HG02759 (cell line): ENCODE measurements around the gene UBE2Q2.
"Not testable (repeated sequence)": the region's sequence is repeated elsewhere in the genome, so short reads cannot be mapped to it uniquely, and the experiment has no call there.

Experiments used
- ATAC-seq: cut with Tn5 transposase; IDR thresholded peaks from one replicate; pipeline ENCODE4 v1.9.1; 2021; ENCODE audit warnings: mild to moderate bottlenecking, moderate library complexity; ENCODE audit not compliant: unreplicated experiment

The UBE2Q2 gene

DNA sequence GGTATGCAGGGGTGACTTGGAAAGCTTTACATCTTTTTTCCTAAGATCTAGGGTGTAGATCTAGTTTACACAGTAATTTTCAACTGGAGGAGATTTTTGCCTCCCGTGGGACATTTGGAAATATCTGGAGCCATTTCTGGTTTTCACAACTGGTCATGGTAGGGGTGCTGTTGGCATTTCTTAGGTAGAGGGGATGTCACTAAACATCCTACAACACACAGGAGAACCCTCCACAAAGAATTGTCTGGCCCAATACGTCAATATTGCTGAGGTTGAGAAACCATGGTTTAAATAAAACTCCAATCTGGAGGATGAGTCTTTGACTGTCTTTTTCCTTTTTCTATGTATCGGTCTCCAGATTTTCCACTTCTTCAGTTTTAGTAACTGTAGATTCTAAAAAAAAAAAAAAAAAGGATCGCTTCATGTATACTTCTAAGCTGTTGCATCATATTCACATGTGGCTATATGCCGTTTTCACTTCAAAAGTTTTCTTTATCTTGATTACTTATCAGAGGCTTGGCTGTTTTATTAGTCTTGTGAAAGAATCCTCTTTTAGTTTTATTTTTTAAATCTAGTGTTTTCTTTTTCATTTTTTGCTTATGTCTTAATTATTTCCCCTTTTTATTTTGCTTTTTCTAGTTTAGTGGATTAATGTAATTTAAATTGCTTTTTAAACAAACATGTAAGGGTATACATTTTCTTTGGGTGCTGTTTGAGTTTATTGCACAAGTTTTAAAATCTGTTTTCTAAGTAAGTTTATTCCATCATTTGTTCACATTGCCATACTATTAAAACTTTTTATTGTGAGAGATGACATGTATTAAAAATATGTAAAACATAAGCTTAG, 21.2 kb downstream of the UBE2Q2 start:
- no peak for ATAC-seq

DNA sequence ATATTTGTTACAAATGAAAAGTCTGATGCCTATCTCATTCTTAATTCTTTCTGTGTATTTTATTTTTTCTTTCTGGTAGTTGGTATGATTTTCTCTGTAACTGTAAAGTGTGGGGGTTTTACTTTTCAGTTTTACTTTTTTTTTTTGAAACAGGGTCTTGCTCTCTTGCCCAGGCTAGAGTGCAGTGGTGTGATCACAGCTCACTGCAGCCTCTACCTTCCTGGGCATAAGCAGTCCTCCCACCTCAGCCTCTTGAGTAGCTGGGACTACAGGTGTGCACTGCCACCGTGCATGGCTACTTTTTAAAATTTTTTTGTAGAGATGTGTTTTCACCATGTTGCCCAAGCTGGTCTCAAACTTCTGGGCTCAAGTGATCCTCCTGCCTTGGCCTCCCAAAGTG, 22.8 kb downstream of the UBE2Q2 start:
- not testable (repeated sequence) for ATAC-seq

DNA sequence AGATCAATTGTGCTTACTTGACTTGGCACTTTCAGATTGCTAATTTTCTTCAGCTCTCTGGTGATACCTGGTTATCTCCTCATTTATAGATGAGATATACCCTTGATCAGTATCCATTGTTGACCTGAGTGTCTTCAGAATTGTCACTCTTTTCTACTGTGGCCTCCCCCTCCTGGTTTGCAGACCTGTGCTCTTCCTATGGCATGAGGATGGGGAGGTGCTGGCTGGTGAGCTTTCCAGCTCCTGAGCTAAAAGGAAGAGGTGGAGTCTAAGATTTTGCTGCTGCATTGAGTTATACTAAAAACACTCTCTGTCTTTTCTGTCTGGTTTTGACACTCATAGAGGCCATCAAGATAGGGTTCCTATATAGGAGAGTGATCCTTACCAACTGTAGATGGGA, 23.7 kb downstream of the UBE2Q2 start:
- no peak for ATAC-seq

DNA sequence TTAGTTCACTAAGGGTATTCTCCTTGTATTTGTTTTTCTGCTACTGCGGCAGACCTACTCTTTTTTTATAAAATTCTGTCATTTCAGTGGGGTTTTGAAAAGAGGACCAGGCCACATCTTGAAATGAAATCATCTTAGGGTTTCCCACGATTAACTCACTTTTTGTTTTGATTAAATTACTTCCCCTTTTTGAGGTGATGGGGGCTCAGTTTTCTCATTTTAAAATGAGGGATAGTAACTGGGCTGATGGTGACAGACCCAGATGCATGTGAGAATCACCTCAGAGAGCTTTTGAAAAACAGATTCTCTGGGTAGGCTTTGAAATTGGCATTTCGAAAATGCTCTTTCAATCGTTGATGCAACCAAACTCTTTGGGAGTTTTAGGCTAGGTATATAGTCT, 24.2 kb downstream of the UBE2Q2 start:
- no peak for ATAC-seq

DNA sequence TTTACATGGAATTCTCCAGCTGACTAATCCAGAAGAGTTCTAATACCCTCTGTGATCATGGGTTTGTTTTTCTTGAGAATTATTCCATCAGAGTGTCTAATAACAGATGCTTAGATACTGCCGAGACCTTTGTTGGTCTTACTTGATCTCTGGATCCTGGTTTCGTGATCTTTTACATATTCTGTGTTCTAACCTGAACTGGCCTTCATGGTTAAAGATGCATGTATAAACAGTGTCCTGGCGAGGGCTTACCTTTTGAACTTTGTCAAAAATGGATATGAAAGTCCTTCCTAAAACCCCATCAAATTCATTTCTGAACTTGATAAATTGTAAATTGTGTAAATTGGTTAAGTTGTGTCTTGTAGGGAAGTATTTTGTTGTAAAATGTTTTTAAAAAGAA, 24.8 kb downstream of the UBE2Q2 start:
- no peak for ATAC-seq

DNA sequence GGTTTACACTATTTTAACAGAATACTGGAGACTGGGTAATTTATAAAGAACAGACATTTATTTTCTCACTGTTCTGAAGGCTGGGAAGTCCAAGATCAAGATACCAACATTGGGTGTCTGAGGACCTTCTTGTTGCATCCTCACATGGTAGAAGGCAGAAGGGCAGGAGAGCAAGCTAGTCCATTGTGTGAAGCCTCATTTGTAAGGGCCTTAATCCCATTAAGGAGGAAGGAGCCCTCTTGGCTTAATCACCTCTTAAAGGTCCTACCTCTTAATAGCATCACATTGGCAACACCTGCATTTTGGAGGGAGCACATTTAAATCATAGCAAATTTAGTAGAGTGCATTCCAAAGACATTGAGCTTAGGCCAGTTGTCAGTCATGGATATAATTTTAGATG, 26.2 kb downstream of the UBE2Q2 start:
- ATAC-seq = no peak

DNA sequence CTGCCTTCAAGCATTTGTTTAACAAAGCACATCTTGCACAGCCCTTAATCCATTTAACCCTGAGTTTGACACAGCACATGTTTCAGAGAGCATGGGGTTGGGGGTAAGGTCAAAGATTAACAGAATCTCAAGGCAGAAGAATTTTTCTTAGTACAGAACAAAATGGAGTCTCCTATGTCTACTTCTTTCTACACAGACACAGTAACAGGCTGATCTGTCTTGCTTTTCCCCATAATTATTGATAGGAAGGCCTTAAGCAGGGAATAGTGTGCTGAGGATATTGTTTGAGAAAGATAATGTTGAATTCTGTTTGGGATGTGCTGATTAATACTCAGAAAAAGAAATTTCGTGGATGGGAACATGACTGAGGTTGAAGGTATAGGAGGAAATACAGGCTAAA, 28.3 kb downstream of the UBE2Q2 start:
- not testable (repeated sequence) for ATAC-seq

DNA sequence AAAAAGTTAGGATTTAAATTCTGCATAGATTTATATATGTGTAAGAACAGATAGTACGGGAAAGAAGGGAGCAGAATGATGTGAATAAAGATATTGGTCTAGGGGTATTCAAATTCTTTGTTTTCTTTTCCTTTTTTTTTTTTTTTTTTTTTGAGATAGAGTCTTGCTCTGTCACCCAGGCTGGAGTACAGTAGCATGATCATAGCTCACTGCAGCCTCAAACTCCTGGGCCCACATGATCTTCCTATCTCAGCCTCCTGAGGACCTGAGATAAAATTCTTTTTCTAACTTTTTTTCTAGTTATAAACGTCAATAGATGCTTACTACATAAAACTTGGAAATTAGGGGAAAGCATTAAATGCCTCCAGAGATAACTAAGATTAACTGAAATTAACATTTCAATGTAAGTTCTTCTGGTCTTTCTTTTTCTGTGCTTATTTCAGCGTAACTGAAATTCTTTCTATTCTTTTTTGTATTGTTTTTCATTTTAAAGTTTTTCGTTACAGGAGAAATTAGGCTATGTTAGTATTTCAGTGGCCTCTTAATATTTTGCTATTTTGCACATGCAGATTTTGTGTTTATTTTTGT, 29.2 kb downstream of the UBE2Q2 start:
- no peak for ATAC-seq

DNA sequence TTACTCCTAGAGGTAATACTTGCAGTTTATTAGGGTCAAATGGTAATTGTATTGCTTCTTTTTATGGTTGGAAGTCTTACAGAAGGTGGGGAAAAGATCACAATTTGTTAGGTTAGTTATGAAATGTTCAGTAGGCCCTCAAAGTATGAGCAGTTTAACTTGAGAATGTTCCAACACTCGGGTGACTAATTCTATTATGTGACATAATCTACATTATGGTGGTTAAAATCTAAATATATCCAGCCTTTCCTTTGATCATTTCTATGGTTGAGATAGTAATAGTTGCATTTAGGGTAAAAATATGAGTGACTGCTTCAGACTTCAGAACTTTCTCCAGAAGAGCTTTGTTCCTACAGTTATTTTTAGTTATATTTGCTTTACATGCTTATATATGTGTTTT, 40.8 kb downstream of the UBE2Q2 start:
- no peak for ATAC-seq

DNA sequence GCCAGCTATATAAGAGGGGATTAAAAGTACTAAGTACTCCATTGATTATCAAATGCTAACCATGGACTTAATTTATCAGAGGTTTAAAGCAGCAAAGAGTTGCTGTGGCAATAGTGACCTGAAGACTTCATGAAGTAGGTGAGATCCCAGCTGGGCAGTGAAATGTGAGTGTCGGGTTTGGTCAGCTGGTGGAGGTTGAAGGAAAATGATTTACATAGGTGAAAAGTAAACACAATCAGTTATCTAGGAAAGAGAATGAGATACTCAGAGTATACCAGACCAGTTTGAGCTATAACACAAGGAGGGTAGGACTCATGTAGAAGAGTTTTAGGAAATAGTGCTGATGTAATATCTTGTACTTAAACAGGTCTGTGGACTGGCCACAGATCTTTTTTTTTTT, 43.9 kb downstream of the UBE2Q2 start:
- ATAC-seq = no peak

DNA sequence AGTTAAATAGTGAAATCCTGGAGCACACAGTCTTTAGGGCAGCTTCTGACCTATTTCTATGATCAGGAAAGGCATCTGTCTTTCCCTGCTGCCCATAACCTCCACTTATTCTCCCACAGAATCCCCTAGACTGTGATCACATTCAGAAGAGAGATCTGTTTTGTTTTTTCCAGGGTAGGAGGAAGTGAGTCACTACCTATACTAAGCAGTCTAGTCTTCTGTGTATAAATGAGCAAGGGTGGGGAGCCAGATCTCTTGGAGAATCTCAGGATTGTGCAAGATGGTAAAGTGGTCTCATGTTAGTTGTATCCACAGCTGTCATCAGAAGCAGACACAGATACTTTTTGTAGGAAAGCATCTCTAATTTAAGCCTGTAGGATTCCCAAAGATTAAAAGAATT, 48.6 kb downstream of the UBE2Q2 start:
- ATAC-seq = no peak

DNA sequence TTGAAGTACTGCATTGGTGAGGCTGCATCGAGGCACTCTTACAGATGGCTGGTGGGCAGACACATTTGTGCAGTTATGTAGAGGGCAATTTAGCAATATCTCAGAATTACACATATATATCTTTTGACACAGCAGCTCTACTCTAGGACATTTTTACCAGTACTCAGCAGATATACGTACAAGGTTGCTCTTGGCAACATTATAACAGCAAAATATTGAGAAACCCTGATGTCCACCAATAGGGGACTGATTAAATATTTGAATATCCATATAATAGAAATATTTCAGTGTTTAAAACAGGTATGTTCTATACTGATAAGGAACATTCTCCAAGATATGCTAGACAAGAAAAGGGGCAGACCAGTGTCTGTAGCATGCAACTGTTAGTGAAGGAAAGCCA, 52.5 kb downstream of the UBE2Q2 start:
- no peak for ATAC-seq

DNA sequence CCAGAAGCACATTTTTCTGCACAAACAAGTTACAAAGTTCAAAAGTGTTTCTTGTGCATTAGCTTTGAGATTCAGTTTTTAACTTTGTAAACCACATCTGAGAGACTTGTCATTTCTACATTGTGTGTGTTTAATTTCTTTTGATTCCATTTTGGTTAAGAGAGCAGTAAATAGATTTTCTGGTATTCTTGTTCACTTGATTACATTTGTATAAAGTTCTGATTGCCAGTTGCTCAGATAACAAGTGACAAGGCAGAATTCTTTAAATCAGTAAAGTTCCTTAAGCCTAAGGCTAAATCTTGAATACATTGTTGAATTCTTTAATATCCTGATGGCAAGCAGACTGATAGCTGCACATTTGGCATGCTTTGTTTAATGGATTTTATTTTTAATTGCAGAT, 57.3 kb downstream of the UBE2Q2 start:
- ATAC-seq = no peak

DNA sequence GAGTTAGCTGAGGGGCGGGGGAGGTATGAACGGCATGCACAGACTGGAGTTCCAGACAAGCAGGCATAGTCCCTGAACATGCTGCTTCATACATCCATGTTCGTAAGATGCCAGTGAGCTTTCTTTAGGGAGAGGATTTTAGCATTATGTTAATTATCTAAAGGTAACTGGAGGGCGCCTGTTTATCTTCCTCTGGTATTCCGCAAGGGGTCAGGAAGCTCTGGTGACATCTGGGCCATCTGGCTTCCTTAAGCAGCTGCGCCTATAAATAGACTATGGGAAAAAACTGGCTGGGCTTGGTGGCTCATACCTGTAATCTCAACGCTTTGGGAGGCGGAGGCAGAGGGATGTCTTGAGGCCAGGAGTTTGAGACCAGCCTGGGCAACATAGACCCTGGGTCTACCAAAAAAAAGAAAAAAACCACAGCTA, 58.9 kb downstream of the UBE2Q2 start:
- ATAC-seq = no peak

DNA sequence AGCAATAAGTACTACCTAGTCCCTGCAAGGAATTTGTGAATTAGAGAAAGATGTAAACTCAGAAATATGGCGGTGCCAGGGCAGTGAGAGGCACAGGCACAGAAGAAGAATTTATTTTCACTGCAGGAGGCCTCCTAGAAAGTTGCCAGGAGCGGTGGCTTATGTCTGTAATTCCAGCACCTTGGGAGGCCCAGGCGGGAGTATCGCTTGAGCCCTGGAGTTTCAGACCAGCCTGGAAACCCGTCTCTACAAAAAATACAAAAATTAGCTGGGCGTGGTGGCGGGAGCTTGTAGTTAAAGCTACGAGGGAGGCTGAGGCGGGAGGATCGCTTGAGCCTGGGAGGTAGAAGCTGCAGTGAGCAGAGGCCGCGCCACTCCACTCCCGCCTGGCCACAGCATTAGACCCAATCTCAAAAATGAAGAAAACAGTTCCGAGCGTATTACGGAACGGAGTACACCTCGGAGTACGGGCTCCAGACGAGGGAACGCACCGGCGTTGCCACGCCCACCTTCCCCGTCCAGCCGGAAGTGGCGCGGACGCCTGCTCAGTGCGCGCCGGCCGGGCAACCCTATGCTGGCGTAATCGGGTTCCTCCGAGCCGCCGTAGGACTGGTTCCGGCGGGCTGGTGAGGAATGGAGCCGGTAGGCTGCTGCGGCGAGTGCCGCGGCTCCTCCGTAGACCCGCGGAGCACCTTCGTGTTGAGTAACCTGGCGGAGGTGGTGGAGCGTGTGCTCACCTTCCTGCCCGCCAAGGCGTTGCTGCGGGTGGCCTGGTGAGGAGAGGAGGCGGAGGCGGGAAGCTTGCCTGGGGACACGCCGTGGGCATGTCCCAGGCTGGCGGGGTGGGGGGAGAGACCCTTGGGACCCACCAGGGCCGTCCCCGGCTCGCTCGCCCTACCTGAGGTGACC, 60.3 kb downstream of the UBE2Q2 start, which contains the start of gene FBXO22:
TSS of gene FBXO22 (plus strand) at position 548 of the 909 bp plus-strand sequence. CDS start at position 634, 86 bp downstream.
- peak; percentile 94 for ATAC-seq

DNA sequence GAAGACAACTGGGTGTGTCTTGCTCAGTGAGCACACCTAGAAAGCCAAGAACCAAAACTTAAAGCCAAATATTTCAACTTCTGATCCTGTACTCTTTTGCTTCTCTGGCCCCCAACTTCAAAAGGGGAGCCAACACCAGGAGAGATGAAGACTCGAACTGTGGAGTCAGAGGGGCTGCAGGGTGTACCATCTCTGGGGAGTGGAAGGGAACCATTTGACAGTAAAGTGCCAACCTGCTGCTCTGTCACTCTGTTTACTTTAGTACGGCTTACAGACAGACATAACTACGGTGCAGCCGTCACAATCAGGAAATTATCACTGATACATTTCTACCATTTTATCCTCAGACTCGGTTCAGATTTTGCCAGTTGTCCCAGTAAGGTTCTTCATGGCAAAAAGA, 62.0 kb downstream of the UBE2Q2 start:
- ATAC-seq = no peak

DNA sequence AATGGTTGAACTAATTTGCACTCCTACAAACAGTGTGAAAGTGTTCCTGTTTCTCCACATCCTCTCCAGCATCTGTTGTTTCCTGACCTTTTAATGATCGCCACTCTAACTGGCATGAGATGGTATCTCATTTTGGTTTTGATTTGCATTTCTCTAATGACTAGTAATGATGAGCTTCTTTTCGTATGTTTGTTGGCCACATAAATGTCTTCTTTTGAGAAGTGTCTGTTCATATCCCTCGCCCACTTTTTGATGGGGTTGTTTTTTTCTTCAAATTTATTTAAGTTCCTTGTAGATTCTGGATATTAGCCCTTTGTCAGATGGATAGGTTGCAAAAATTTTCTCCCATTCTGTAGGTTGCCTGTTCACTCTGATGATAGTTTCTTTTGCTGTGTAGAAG, 67.1 kb downstream of the UBE2Q2 start:
- ATAC-seq = not testable (repeated sequence)

DNA sequence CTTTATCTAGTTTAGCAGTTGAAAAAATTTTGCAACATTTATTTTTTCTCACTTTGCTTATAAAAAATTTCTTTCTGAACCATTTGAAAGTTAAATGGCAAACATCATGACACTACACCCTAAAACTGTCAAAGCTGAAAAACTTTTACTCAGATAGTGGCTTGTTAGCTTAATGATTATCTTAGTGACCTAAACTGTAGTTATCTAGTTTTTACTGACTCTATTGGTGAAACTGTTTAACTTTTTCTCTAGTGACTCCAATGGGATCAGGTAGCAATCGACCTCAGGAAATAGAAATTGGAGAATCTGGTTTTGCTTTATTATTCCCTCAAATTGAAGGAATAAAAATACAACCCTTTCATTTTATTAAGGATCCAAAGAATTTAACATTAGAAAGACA, 73.7 kb downstream of the UBE2Q2 start:
- no peak for ATAC-seq

DNA sequence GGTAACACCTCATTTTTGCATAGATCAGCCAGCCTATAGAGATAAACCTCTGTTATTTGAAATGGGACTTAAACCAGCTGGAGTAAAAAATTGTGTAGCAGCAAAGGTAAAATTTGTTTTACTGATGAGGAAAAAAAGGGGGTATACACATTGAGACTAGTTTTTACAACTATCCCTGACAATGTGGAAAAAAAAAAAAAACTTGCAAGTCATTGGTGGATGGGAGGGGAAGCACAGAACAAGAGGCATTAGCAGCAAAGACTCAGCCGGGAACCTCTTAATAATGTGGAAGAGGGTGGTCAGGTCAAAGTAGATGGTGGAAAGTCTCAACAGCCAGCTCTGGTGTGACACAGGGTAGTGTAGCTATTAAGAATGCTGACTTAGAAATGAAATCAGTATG, 74.9 kb downstream of the UBE2Q2 start:
- ATAC-seq = no peak

DNA sequence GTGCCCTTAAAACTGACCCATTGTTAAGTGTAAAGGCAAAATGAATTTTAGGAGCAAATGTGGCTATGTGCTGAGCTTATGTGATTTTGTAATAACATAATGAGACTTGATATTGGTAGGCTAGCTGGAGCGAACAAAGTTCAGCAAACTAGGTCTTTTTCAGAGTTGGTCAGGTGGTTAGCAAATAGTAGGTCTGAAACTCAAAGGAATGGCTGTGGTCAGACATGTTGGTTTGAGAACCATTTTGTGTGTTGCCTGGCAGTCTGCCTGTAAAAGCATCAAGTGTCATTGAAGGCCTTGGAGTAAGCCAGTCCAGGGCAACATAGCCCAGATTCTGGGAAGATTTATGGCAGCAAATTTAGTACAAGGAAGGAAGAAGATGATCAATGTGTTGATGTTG, 76.8 kb downstream of the UBE2Q2 start:
- ATAC-seq = no peak
